Osteocyte (in vitro differentiated cells): ENCODE measurements around the gene CLEC4M. TPM values are rescaled to one million over a fixed set of nuclear protein-coding genes. Genes with fewer than 3 reads are reported as not detected.

Source experiments
- DNase-seq: peaks from one replicate; pipeline ENCODE4 v3.0.0; 2021; ENCODE audit warnings: mixed read lengths; ENCODE audit not compliant: unreplicated experiment; ENCODE audit errors: extremely low spot score
- H3K27ac Mint-ChIP-seq: one replicate; pipeline ENCODE4 v1.8.0; 2021; ENCODE audit warnings: mild to moderate bottlenecking, mixed read lengths; ENCODE audit not compliant: unreplicated experiment
- H3K27me3 Mint-ChIP-seq: one replicate; pipeline ENCODE4 v1.8.0; 2021; ENCODE audit warnings: mixed read lengths; ENCODE audit not compliant: unreplicated experiment
- H3K36me3 Mint-ChIP-seq: one replicate; pipeline ENCODE4 v1.8.0; 2021; ENCODE audit warnings: mixed read lengths; ENCODE audit not compliant: unreplicated experiment
- H3K4me1 Mint-ChIP-seq: one replicate; pipeline ENCODE4 v1.8.0; 2021; ENCODE audit warnings: mixed read lengths; ENCODE audit not compliant: unreplicated experiment
- H3K4me3 Mint-ChIP-seq: one replicate; pipeline ENCODE4 v1.8.0; 2021; ENCODE audit warnings: mild to moderate bottlenecking, moderate library complexity, mixed read lengths; ENCODE audit not compliant: unreplicated experiment
- H3K9me3 Mint-ChIP-seq: one replicate; pipeline ENCODE4 v1.8.0; 2021; ENCODE audit warnings: mixed read lengths; ENCODE audit not compliant: unreplicated experiment
- CTCF ChIP-seq: fragments of 200-600 bp; sonication (generic); IDR thresholded peaks from 2 replicates; pipeline ENCODE4 v1.5.0; 2021; ENCODE audit warnings: antibody characterized with exemption, mild to moderate bottlenecking, moderate library complexity
- total RNA-seq: library from RNA; stranded (reverse); gene quantifications from 2 replicates; pipeline ENCODE4 v1.2.1, GENCODE V29; 2021

CLEC4M gene
- total RNA-seq, 1 donor from 2014 or later = not detected

GRCh38 chr19:7773841-7774240, 10.8 kb downstream of the CLEC4M start:
- no peak for TF ChIP-seq CTCF
- Mint-ChIP-seq H3K4me3 (no peak overlapping the region), H3K4me1 (no peaks in the 10 kb centered on the region), H3K27ac (no peak overlapping the region), H3K27me3 (peaks cover 36% of the 10 kb centered on the region), H3K9me3 (no peaks in the 10 kb centered on the region), H3K36me3 (no peaks in the 10 kb centered on the region)
- DNase-seq = no peak

GRCh38 chr19:7775761-7776160, 12.7 kb downstream of the CLEC4M start:
- H3K27me3 Mint-ChIP-seq = peaks cover 39% of the 10 kb centered on the region
- TF ChIP-seq CTCF = no peak
- no peak overlapping the region for H3K4me3 Mint-ChIP-seq
- no peaks in the 10 kb centered on the region for H3K36me3 Mint-ChIP-seq
- no peaks in the 10 kb centered on the region for H3K4me1 Mint-ChIP-seq
- no peak for DNase-seq
- no peak overlapping the region for H3K27ac Mint-ChIP-seq
- H3K9me3 Mint-ChIP-seq = no peaks in the 10 kb centered on the region

GRCh38 chr19:7778081-7778480, 15.0 kb downstream of the CLEC4M start:
- no peaks in the 10 kb centered on the region for H3K36me3 Mint-ChIP-seq
- H3K27me3 Mint-ChIP-seq = peaks cover 45% of the 10 kb centered on the region
- no peaks in the 10 kb centered on the region for H3K9me3 Mint-ChIP-seq
- H3K4me3 Mint-ChIP-seq = no peak overlapping the region
- no peak for TF ChIP-seq CTCF
- no peak for DNase-seq
- H3K27ac Mint-ChIP-seq = no peak overlapping the region
- H3K4me1 Mint-ChIP-seq = no peaks in the 10 kb centered on the region

GRCh38 chr19:7779631-7780486, 16.8 kb downstream of the CLEC4M start:
- H3K27ac Mint-ChIP-seq = no peak overlapping the region
- DNase-seq = no peak
- H3K4me3 Mint-ChIP-seq = no peak overlapping the region
- H3K27me3 Mint-ChIP-seq = peaks cover 54% of the 10 kb centered on the region
- H3K9me3 Mint-ChIP-seq = no peaks in the 10 kb centered on the region
- no peak for TF ChIP-seq CTCF
- H3K4me1 Mint-ChIP-seq = no peaks in the 10 kb centered on the region
- no peaks in the 10 kb centered on the region for H3K36me3 Mint-ChIP-seq

GRCh38 chr19:7781157-7781556, 18.1 kb downstream of the CLEC4M start:
- no peaks in the 10 kb centered on the region for H3K36me3 Mint-ChIP-seq
- H3K27ac Mint-ChIP-seq = no peak overlapping the region
- H3K9me3 Mint-ChIP-seq = no peaks in the 10 kb centered on the region
- peaks cover 51% of the 10 kb centered on the region for H3K27me3 Mint-ChIP-seq
- no peak for TF ChIP-seq CTCF
- no peak for DNase-seq
- no peak overlapping the region for H3K4me3 Mint-ChIP-seq
- H3K4me1 Mint-ChIP-seq = no peaks in the 10 kb centered on the region
